Measurements from ENCODE around the gene PARVG. TPM values are rescaled to one million over a fixed set of nuclear protein-coding genes. Genes with fewer than 3 reads are reported as not detected.

The PARVG gene
- total and polyA plus RNA-seq, 2 of the 13 experiments (the other 11 are each of a cell fraction or from before 2014, with no cell fraction given): not detected

GRCh38 chr22:44151676-44152075 is 29.0 kb upstream of the PARVG start:
- FAIRE-seq (no peak), ATAC-seq (no peak), DNase-seq (ENCODE audit: low spot score) (no peak)
- in situ Hi-C loops (cut with HindIII; ENCODE audit: extremely low pct_ligation_motif_present, low pct_unique_long_range_greater_than_20kb): no loop called here
- Histone ChIP-seq H3K4me2 (ENCODE audit: low read depth, low read length) (no peak overlapping the region), H3K79me2 (ENCODE audit: insufficient read depth, low read length) (no peaks in the 10 kb centered on the region), H4K20me1 (ENCODE audit: insufficient read depth, low read length) (no peaks in the 10 kb centered on the region), H3K9me3 (ENCODE audit: low read length) (no peaks in the 10 kb centered on the region), H3K27ac (ENCODE audit: extremely low read length, insufficient read depth, low read length) (no peak overlapping the region), H3K4me1 (ENCODE audit: insufficient read depth, low read length) (no peaks in the 10 kb centered on the region), H2AFZ (ENCODE audit: low read length) (no peak overlapping the region), H3K36me3 (replicated peaks in 1 of 2; ENCODE audit: control insufficient read depth in 1 of 2, insufficient read depth in 2 of 2, low read length in 2 of 2) (no peaks in the 10 kb centered on the region), H3K4me3 (replicated peaks in 1 of 3; ENCODE audit: insufficient read depth in 1 of 3, low read depth in 2 of 3, low read length in 3 of 3) (no peak overlapping the region), H3K9ac (ENCODE audit: insufficient read depth, low read depth, low read length) (no peak overlapping the region), H3K27me3 (ENCODE audit: control insufficient read depth in 1 of 2, insufficient read depth in 2 of 2, low read length in 2 of 2) (0 out of 5 replicates have a peak, but pooled peaks cover 0 to 1% of the 10 kb centered on the region in 2 experiments)
- TF ChIP-seq NCOA2 (CRISPR knock-in tag; IDR thresholded peaks at IDR 0.05) (no peak), ZNF773 (CRISPR knock-in tag; IDR thresholded peaks at IDR 0.05; ENCODE audit: borderline replicate concordance) (no peak), ZNF660 (CRISPR knock-in tag; IDR thresholded peaks at IDR 0.05; ENCODE audit: borderline replicate concordance, low read depth) (no peak), LCORL (IDR thresholded peaks at IDR 0.05) (no peak), LCORL (CRISPR knock-in tag; IDR thresholded peaks at IDR 0.05) (no peak), ZXDC (CRISPR knock-in tag; IDR thresholded peaks at IDR 0.05) (no peak), KLF11 (CRISPR knock-in tag; IDR thresholded peaks at IDR 0.05) (no peak), ZNF564 (CRISPR knock-in tag; IDR thresholded peaks at IDR 0.05) (no peak), ZNF766 (CRISPR knock-in tag; IDR thresholded peaks at IDR 0.05; ENCODE audit: borderline replicate concordance) (no peak), SAFB2 (CRISPR knock-in tag; IDR thresholded peaks at IDR 0.05; ENCODE audit: borderline replicate concordance, low read depth) (no peak), ZNF414 (CRISPR knock-in tag; IDR thresholded peaks at IDR 0.05) (no peak), ZNF556 (CRISPR knock-in tag; IDR thresholded peaks at IDR 0.05; ENCODE audit: borderline replicate concordance) (no peak), GMEB1 (CRISPR knock-in tag; IDR thresholded peaks at IDR 0.05; ENCODE audit: borderline replicate concordance) (no peak), ZFAT (CRISPR knock-in tag; conservative IDR thresholded peaks at IDR 0.05) (no peak), FOXM1 (CRISPR knock-in tag; IDR thresholded peaks at IDR 0.05) (no peak), ZBTB4 (CRISPR knock-in tag; IDR thresholded peaks at IDR 0.05; ENCODE audit: borderline replicate concordance) (no peak), ZNF33A (CRISPR knock-in tag; IDR thresholded peaks at IDR 0.05; ENCODE audit: borderline replicate concordance) (no peak)
- intact Hi-C loops (cut with micrococcal nuclease; ENCODE audit: unreplicated experiment): no loop called here
- BruUV-seq (replicated peaks): no TSS peak
- 4% methylated on average over 4 of the region's 4 CpGs for WGBS (ENCODE audit: low lambda C conversion rate)
- POLR2A ChIA-PET: no interaction called here
- CTCF ChIA-PET (ENCODE audit: low intra/inter-chr PET ratio, low total read pairs): no interaction called here
